Right forelimb (tissue), 1 donor: ENCODE measurements around the gene CD74.
A peak's percentile ranks its signal among the peaks of the same experiment; 100 is the strongest.
"Not testable (repeated sequence)": the region's sequence is repeated elsewhere in the genome, so short reads cannot be mapped to it uniquely, and the experiment has no call there.

Source experiments
- DNase-seq: peaks from one replicate; pipeline ENCODE4 v3.0.0-alpha.2; 2018

CD74 gene

GRCh38 chr5:150412319-150413175 lies at the start of gene CD74:
Gene CD74, minus strand, starts transcription at chr5:150412910. Its CDS starts 161 bp downstream, at chr5:150412749.
- peak; percentile 79 for DNase-seq

GRCh38 chr5:150461231-150461630 lies 48.5 kb upstream of the CD74 start:
- no peak for DNase-seq

- DNase-seq, result no peak
Measured at GRCh38 chr5:150460781-150461180, 48.1 kb upstream of the CD74 start.

- peak; percentile 91 for DNase-seq
Measured at GRCh38 chr5:150458802-150459557, 46.3 kb upstream of the CD74 start.

- no peak for DNase-seq
Measured at GRCh38 chr5:150457562-150458240, 45.0 kb upstream of the CD74 start.

- no peak for DNase-seq
Measured at GRCh38 chr5:150457121-150457520, 44.4 kb upstream of the CD74 start.

- no peak for DNase-seq
Measured at GRCh38 chr5:150454492-150455229, 42.0 kb upstream of the CD74 start.

- not testable (repeated sequence) for DNase-seq
Measured at GRCh38 chr5:150454027-150454426, 41.3 kb upstream of the CD74 start.

GRCh38 chr5:150452914-150453313 lies 40.2 kb upstream of the CD74 start:
- no peak for DNase-seq

GRCh38 chr5:150451594-150451993 lies 38.9 kb upstream of the CD74 start:
- no peak for DNase-seq

GRCh38 chr5:150449517-150450339 lies 37.0 kb upstream of the CD74 start, which contains the start of gene RPS14:
Gene RPS14, minus strand, starts transcription at chr5:150449739. Its CDS starts 2,006 bp downstream, at chr5:150447733.
- DNase-seq, result peak; percentile 98

GRCh38 chr5:150448952-150449516 lies 36.3 kb upstream of the CD74 start:
- peak; percentile 51 for DNase-seq

- no peak for DNase-seq
Measured at GRCh38 chr5:150448334-150448733, 35.6 kb upstream of the CD74 start.

- no peak for DNase-seq
Measured at GRCh38 chr5:150447188-150447587, 34.5 kb upstream of the CD74 start.

GRCh38 chr5:150446583-150446982 lies 33.9 kb upstream of the CD74 start:
- DNase-seq, result no peak

GRCh38 chr5:150446088-150446487 lies 33.4 kb upstream of the CD74 start:
- no peak for DNase-seq

- DNase-seq, result no peak
Measured at GRCh38 chr5:150444770-150445169, 32.1 kb upstream of the CD74 start.

GRCh38 chr5:150443242-150444075 lies 30.7 kb upstream of the CD74 start:
- DNase-seq, result no peak

GRCh38 chr5:150442699-150443080 lies 30.0 kb upstream of the CD74 start:
- DNase-seq, result no peak
